ENCODE measurements around the gene PPP1R18. TPM values are rescaled to one million over a fixed set of nuclear protein-coding genes. Genes with fewer than 3 reads are reported as not detected.

PPP1R18 gene
- total and polyA plus RNA-seq, 2 experiments from 2014 or later: 11.3 to 12.0 TPM

- no peak overlapping the region for H3K4me3 ChIP-seq
- no peaks in the 10 kb centered on the region for H3K9me2 ChIP-seq (replicated peaks; ENCODE audit: insufficient read depth)
- no peaks in the 10 kb centered on the region for H3K27me3 ChIP-seq
- H3K79me2 ChIP-seq: peaks cover 58% of the 10 kb centered on the region
- DNase-seq (ENCODE audit: low spot score): no peak
- no peaks in the 10 kb centered on the region for H3K36me3 ChIP-seq (replicated peaks; ENCODE audit: insufficient read depth, low read depth)
- H2AFZ ChIP-seq: no peak overlapping the region
- H3K4me2 ChIP-seq: peak overlapping the region; percentile 93
- peaks cover 37% of the 10 kb centered on the region for H3K4me1 ChIP-seq (ENCODE audit: insufficient read depth)
- no peaks in the 10 kb centered on the region for H3K9me3 ChIP-seq (ENCODE audit: low read depth)
- WGBS (ENCODE audit: low lambda C conversion rate, missing lambda C conversion rate): 83% methylated on average over 4 of the region's 4 CpGs
- TF ChIP-seq CTCF (IDR thresholded peaks at IDR 0.05; ENCODE audit: poor library complexity): no peak
- peak overlapping the region; percentile 89 for H3K27ac ChIP-seq
- peaks cover 4% of the 10 kb centered on the region for H4K20me1 ChIP-seq (ENCODE audit: insufficient read depth, poor library complexity, severe bottlenecking)
Observed at GRCh38 chr6:30681766-30682142, 4.7 kb downstream of the PPP1R18 start.

- no peaks in the 10 kb centered on the region for H3K9me2 ChIP-seq (replicated peaks; ENCODE audit: insufficient read depth)
- H3K4me2 ChIP-seq: no peak overlapping the region
- no peak overlapping the region for H3K27ac ChIP-seq
- TF ChIP-seq EZH2 (IDR thresholded peaks at IDR 0.05; ENCODE audit: borderline replicate concordance): no peak
- WGBS (ENCODE audit: low lambda C conversion rate, missing lambda C conversion rate): 77% methylated on average over 7 of the region's 7 CpGs
- H3K79me2 ChIP-seq: peaks cover 43% of the 10 kb centered on the region
- no peak for DNase-seq (ENCODE audit: low spot score)
- H3K36me3 ChIP-seq (replicated peaks; ENCODE audit: insufficient read depth, low read depth): no peaks in the 10 kb centered on the region
- no peak overlapping the region for H2AFZ ChIP-seq
- no peak overlapping the region for H3K4me3 ChIP-seq
- H3K9me3 ChIP-seq (ENCODE audit: low read depth): no peaks in the 10 kb centered on the region
- H4K20me1 ChIP-seq (ENCODE audit: insufficient read depth, poor library complexity, severe bottlenecking): no peaks in the 10 kb centered on the region
- H3K4me1 ChIP-seq (ENCODE audit: insufficient read depth): peaks cover 25% of the 10 kb centered on the region
- no peaks in the 10 kb centered on the region for H3K27me3 ChIP-seq
Observed at GRCh38 chr6:30679765-30680535, 6.5 kb downstream of the PPP1R18 start.

GRCh38 chr6:30678964-30679726 is 7.3 kb downstream of the PPP1R18 start:
- Histone ChIP-seq H3K4me1 (ENCODE audit: insufficient read depth) (peaks cover 22% of the 10 kb centered on the region), H3K4me2 (peak overlapping the region; percentile 64), H3K9me3 (ENCODE audit: low read depth) (no peaks in the 10 kb centered on the region), H3K4me3 (no peak overlapping the region), H2AFZ (no peak overlapping the region), H3K27ac (no peak overlapping the region), H3K27me3 (no peaks in the 10 kb centered on the region), H4K20me1 (ENCODE audit: insufficient read depth, poor library complexity, severe bottlenecking) (no peaks in the 10 kb centered on the region), H3K9me2 (replicated peaks; ENCODE audit: insufficient read depth) (no peaks in the 10 kb centered on the region), H3K36me3 (replicated peaks; ENCODE audit: insufficient read depth, low read depth) (no peaks in the 10 kb centered on the region), H3K79me2 (peaks cover 35% of the 10 kb centered on the region)
- peak; percentile 95 for TF ChIP-seq CTCF (IDR thresholded peaks at IDR 0.05; ENCODE audit: poor library complexity)
- no peak for TF ChIP-seq EZH2phosphoT487 (IDR thresholded peaks at IDR 0.05; ENCODE audit: low read depth, severe bottlenecking, unreplicated experiment)
- no peak for TF ChIP-seq EZH2 (IDR thresholded peaks at IDR 0.05; ENCODE audit: borderline replicate concordance)
- DNase-seq (ENCODE audit: low spot score): peak; percentile 90
- 23% methylated on average over 26 of the region's 31 CpGs for WGBS (ENCODE audit: low lambda C conversion rate, missing lambda C conversion rate)

- no peak for TF ChIP-seq CTCF (IDR thresholded peaks at IDR 0.05; ENCODE audit: poor library complexity)
- TF ChIP-seq EZH2 (IDR thresholded peaks at IDR 0.05; ENCODE audit: borderline replicate concordance): no peak
- no peak for TF ChIP-seq EZH2phosphoT487 (IDR thresholded peaks at IDR 0.05; ENCODE audit: low read depth, severe bottlenecking, unreplicated experiment)
- no peaks in the 10 kb centered on the region for H3K27me3 ChIP-seq
- no peaks in the 10 kb centered on the region for H3K9me2 ChIP-seq (replicated peaks; ENCODE audit: insufficient read depth)
- DNase-seq (ENCODE audit: low spot score): no peak
- H3K4me1 ChIP-seq (ENCODE audit: insufficient read depth): peaks cover 6% of the 10 kb centered on the region
- no peaks in the 10 kb centered on the region for H4K20me1 ChIP-seq (ENCODE audit: insufficient read depth, poor library complexity, severe bottlenecking)
- no peak overlapping the region for H3K27ac ChIP-seq
- H3K9me3 ChIP-seq (ENCODE audit: low read depth): no peaks in the 10 kb centered on the region
- no peak overlapping the region for H3K4me2 ChIP-seq
- H3K36me3 ChIP-seq (replicated peaks; ENCODE audit: insufficient read depth, low read depth): no peaks in the 10 kb centered on the region
- no peak overlapping the region for H2AFZ ChIP-seq
- H3K4me3 ChIP-seq: no peak overlapping the region
- H3K79me2 ChIP-seq: peaks cover 19% of the 10 kb centered on the region
- WGBS (ENCODE audit: low lambda C conversion rate, missing lambda C conversion rate): 93% methylated on average over 10 of the region's 10 CpGs
Observed at GRCh38 chr6:30676660-30677285, 9.7 kb downstream of the PPP1R18 start.

All from hepatocyte (in vitro differentiated cells).